K562 (cell line): ENCODE measurements around the gene SMG1. TPM values are rescaled to one million over a fixed set of nuclear protein-coding genes. Genes with fewer than 3 reads are reported as not detected.

Experiments
- ATAC-seq: fragments of 200-7000 bp; cut with Tn5 transposase; 3 replicates; pipeline ENCODE4 v1.9.1; 2020; ENCODE audit warnings: moderate library complexity
- BruUV-seq: library from RNA; stranded (reverse); fragments of 400-500 nt; replicated peaks from 2 replicates; lab custom pipeline; 2021; lab: Mats Ljungman, UMichigan
- CTCF ChIA-PET: fragments of 300-600 bp; formaldehyde crosslinking; extraction: SDS; loops from one replicate; lab custom pipeline; 2021; ENCODE audit warnings: low intra/inter-chr PET ratio; lab: Yijun Ruan, JAX
- POLR2A ChIA-PET: fragments of 300-600, 350-650 bp; sonication (Branson Sonifier 250); formaldehyde crosslinking; extraction: SDS; loops from one replicate; lab custom pipeline; 2021; ENCODE audit warnings: antibody characterized with exemption, inconsistent platforms; lab: Yijun Ruan, JAX
- DNase-seq, 4 experiments: peaks; one replicate each; pipeline versions ENCODE4 v3.0.0 to v3.0.0-alpha.2; 2011 to 2018; ENCODE audit warnings: low spot score in 3 of 4, mixed read lengths in 3 of 4; ENCODE audit errors: extremely low read depth in 1 of 4
- FAIRE-seq: peaks from 2 replicates; lab custom pipeline; 2011; peaks lifted over from hg19 to GRCh38; lab: Jason Lieb, UNC
- H2AFZ ChIP-seq: 2 replicates; pipeline ENCODE4 v1.6.0; 2011; ENCODE audit warnings: low read depth, low read length, control low read depth, inconsistent platforms
- H3K27ac ChIP-seq: fragments of 200-600 bp; 3 replicates; pipeline ENCODE4 v1.8.0; 2011; ENCODE audit warnings: low read depth, mild to moderate bottlenecking, control low read depth, inconsistent platforms, low read length, moderate library complexity, mixed read lengths; ENCODE audit errors: extremely low read depth
- H3K27me3 ChIP-seq, 2 experiments: fragments of 300-600 bp in 1 of 2; 2 replicates in 1 of 2; 3 replicates in 1 of 2; pipeline versions ENCODE4 v1.6.0 to v1.8.0; 2011; ENCODE audit warnings: inconsistent platforms in 2 of 2, low read length in 2 of 2, mild to moderate bottlenecking in 1 of 2, mixed read lengths in 1 of 2, moderate library complexity in 1 of 2; ENCODE audit not compliant: control insufficient read depth in 2 of 2, insufficient read depth in 2 of 2
- H3K36me3 ChIP-seq: fragments of 300-600 bp; 3 replicates; pipeline ENCODE4 v1.8.0; 2011; ENCODE audit warnings: mild to moderate bottlenecking, low read length, inconsistent platforms; ENCODE audit not compliant: control insufficient read depth, insufficient read depth
- H3K4me1 ChIP-seq, 2 experiments: fragments of 200-600 bp in 1 of 2; replicated peaks in 1 of 2; 2 replicates in 1 of 2; 3 replicates in 1 of 2; pipeline versions ENCODE4 v1.5.1 to v1.8.0; 2011; ENCODE audit warnings: inconsistent platforms in 2 of 2, low read length in 2 of 2, mild to moderate bottlenecking in 1 of 2, mixed read lengths in 1 of 2, moderate library complexity in 1 of 2; ENCODE audit not compliant: control insufficient read depth in 2 of 2, insufficient read depth in 2 of 2
- H3K4me2 ChIP-seq: 2 replicates; pipeline ENCODE4 v1.6.1; 2011; ENCODE audit warnings: low read length, control low read depth, inconsistent platforms, mixed read lengths; ENCODE audit not compliant: insufficient read depth
- H3K4me3 ChIP-seq: fragments of 200-600 bp; sonication (generic), shearing (Covaris generic); 2 replicates; pipeline ENCODE4 v1.5.1; 2016; ENCODE audit warnings: control low read depth, inconsistent platforms
- H3K79me2 ChIP-seq: fragments of 200-600 bp; 3 replicates; pipeline ENCODE4 v1.8.0; 2011; ENCODE audit warnings: low read length, inconsistent platforms; ENCODE audit not compliant: control insufficient read depth, insufficient read depth
- H3K9ac ChIP-seq, 2 experiments: 2 replicates each; pipeline versions ENCODE4 v1.6.0 to v1.6.1; 2011; ENCODE audit warnings: low read depth in 2 of 2, low read length in 2 of 2, control low read depth in 1 of 2, inconsistent platforms in 1 of 2, mild to moderate bottlenecking in 1 of 2, mixed read lengths in 1 of 2; ENCODE audit not compliant: insufficient read depth in 1 of 2
- H3K9me1 ChIP-seq: one replicate; pipeline ENCODE4 v1.6.0; 2011; ENCODE audit warnings: inconsistent platforms, mild to moderate bottlenecking, low read length, moderate library complexity; ENCODE audit not compliant: control insufficient read depth, insufficient read depth
- H3K9me3 ChIP-seq: replicated peaks from 2 replicates; pipeline ENCODE4 v1.5.1; 2011; ENCODE audit warnings: low read depth, low read length, inconsistent platforms; ENCODE audit not compliant: control insufficient read depth, insufficient read depth
- H4K20me1 ChIP-seq: replicated peaks from 2 replicates; pipeline ENCODE4 v1.6.1; 2011; ENCODE audit warnings: low read length, inconsistent platforms, mixed read lengths; ENCODE audit not compliant: control insufficient read depth, insufficient read depth
- EGR1 ChIP-seq: fragments of 450-650 bp; conservative IDR thresholded peaks from 2 replicates; pipeline ENCODE4 v1.6.1; 2017; ENCODE audit warnings: mild to moderate bottlenecking
- HDAC3 ChIP-seq: fragments of 450-650 bp; IDR thresholded peaks from 2 replicates; pipeline ENCODE4 v1.6.1; 2018; ENCODE audit warnings: borderline replicate concordance, mild to moderate bottlenecking, moderate library complexity; ENCODE audit not compliant: partially characterized antibody
- KLF16 ChIP-seq: IDR thresholded peaks from 2 replicates; pipeline ENCODE4 v1.6.1; 2016; ENCODE audit warnings: antibody characterized with exemption
- MGA ChIP-seq: fragments of 450-650 bp; IDR thresholded peaks from 2 replicates; pipeline ENCODE4 v1.6.1; 2016; ENCODE audit warnings: mild to moderate bottlenecking, moderate library complexity
- NFE2 ChIP-seq: IDR thresholded peaks from 2 replicates; pipeline ENCODE4 v1.6.1; 2014; ENCODE audit warnings: antibody characterized with exemption, low read depth
- PREB ChIP-seq: sonication (generic); formaldehyde crosslinking; IDR thresholded peaks from 2 replicates; pipeline ENCODE4 v1.8.1; 2023; ENCODE audit warnings: mild to moderate bottlenecking, missing genetic modification reagents
- ZNF165 ChIP-seq: fragments of 250-450 bp; sonication (Bioruptor Pico); IDR thresholded peaks from 2 replicates; pipeline ENCODE4 v1.4.0; 2020; ENCODE audit warnings: borderline replicate concordance
- ZNF232 ChIP-seq: sonication (generic); formaldehyde crosslinking; IDR thresholded peaks from 2 replicates; pipeline ENCODE4 v1.8.0; 2022; ENCODE audit warnings: mild to moderate bottlenecking, missing genetic modification reagents
- ZNF354B ChIP-seq: fragments of 250-450 bp; sonication (Bioruptor Pico); IDR thresholded peaks from 2 replicates; pipeline ENCODE4 v1.4.0; 2020
- ZNF780A ChIP-seq: fragments of 250-450 bp; sonication (Bioruptor Pico); IDR thresholded peaks from 2 replicates; pipeline ENCODE4 v1.5.0; 2021; ENCODE audit warnings: mild to moderate bottlenecking
- WGBS: fragments of 100-300 bp; shearing (Covaris generic); methylation state at CpG from one replicate; pipeline ENCODE4 v1.1.6; 2016; ENCODE audit warnings: low coverage, mixed read lengths; ENCODE audit not compliant: insufficient coverage; ENCODE audit errors: missing lambda C conversion rate; 5-methylcytosine and 5-hydroxymethylcytosine counted together
- in situ Hi-C: fragments of 300-500 bp; cut with MboI; formaldehyde crosslinking; loops from 4 replicates; pipeline ENCODE4 v1.15.0; 2018; ENCODE audit warnings: inconsistent platforms, mixed read lengths
- intact Hi-C: fragments of 100-400 bp; cut with micrococcal nuclease; formaldehyde crosslinking; loops from 2 replicates; pipeline ENCODE4 v1.14.2; 2022
- polyA plus RNA-seq, 8 experiments: library from polyadenylated mRNA; depleted of rRNA in 4 of 8; stranded (reverse) in 5 of 8; unstranded in 3 of 8; fragments of >200 nt; fragmentation: Nextera tagmentation in 2 of 8; fragmentation: Illumina TruSeq in 1 of 8; extraction: Ambion mirVana in 2 of 8; extraction: Trizol in 1 of 8; gene quantifications; 2 replicates each; pipeline versions ENCODE4 v1.2.1 to v1.2.3, GENCODE V29; 2011 to 2014; ENCODE audit warnings: inconsistent platforms in 1 of 8, missing spikeins in 1 of 8
- total RNA-seq, 7 experiments: library from RNA; depleted of rRNA in 6 of 7; stranded (reverse); fragments of >200 nt in 6 of 7; fragmentation: Illumina TruSeq in 2 of 7; extraction: Trizol in 2 of 7; gene quantifications; 2 replicates each; pipeline versions ENCODE4 v1.2.1 to v1.2.3, GENCODE V29; 2011 to 2021; ENCODE audit warnings: low replicate concordance in 1 of 7
- TF ChIP-seq, protein P1 (sequence below): fragments of 250-450 bp; sonication (Bioruptor Pico); IDR thresholded peaks from 2 replicates; pipeline ENCODE4 v1.8.0; 2021; ENCODE audit warnings: borderline replicate concordance, mild to moderate bottlenecking, moderate library complexity; ENCODE audit not compliant: poor library complexity, severe bottlenecking

The SMG1 gene
- total and polyA plus RNA-seq, 9 of the 15 experiments (the other 6 are each of a cell fraction or from before 2014, with no cell fraction given), result 3.4 to 54.8 (median 32.0) TPM

DNA sequence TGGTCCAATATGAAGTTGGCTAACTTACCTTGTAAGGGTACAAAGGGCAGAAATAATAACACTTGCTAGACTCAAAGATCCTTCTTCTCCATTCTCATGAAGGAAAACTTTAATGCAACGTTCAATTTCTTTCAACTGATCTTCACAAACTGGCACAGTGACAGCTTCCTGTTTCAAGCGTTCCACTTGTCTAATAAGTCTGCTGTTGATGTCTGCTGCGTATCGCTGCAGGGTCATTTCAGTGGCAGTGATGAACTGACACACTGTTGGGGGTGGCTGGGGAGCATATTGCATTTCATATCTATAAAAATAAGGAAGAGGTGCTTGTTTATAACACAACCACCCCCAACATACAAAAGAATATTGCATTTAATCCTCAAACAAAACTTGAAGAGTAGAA lies 91.3 kb downstream of the SMG1 start:
- Histone ChIP-seq H3K9ac (no peak overlapping the region), H3K36me3 (peaks cover 96% of the 10 kb centered on the region), H3K9me3 (no peaks in the 10 kb centered on the region), H3K4me1 (no peaks in the 10 kb centered on the region), H3K27ac (no peak overlapping the region), H3K4me2 (no peak overlapping the region), H3K79me2 (no peaks in the 10 kb centered on the region), H3K4me3 (no peak overlapping the region), H2AFZ (no peak overlapping the region), H3K27me3 (no peaks in the 10 kb centered on the region), H4K20me1 (no peaks in the 10 kb centered on the region), H3K9me1 (no peaks in the 10 kb centered on the region)
- ChIA-PET POLR2A (interaction anchor here (0.6 to 4.0 kb wide), 4 partner anchors 12 to 44 kb away, joined by 3 to 27 read pairs (median 7); partner anchors contain the start of genes ARL6IP1 and RPS15A), CTCF (no interaction called here)
- DNase-seq (no peak), FAIRE-seq (no peak), ATAC-seq (no peak)
- no TSS peak for BruUV-seq
- in situ Hi-C loops, result no loop called here
- 89% methylated on average over 4 of the region's 4 CpGs for WGBS
- intact Hi-C loops, result no loop called here
- TF ChIP-seq NFE2, result no peak
- no peak for TF ChIP-seq EGR1
- TF ChIP-seq, protein P1, sequence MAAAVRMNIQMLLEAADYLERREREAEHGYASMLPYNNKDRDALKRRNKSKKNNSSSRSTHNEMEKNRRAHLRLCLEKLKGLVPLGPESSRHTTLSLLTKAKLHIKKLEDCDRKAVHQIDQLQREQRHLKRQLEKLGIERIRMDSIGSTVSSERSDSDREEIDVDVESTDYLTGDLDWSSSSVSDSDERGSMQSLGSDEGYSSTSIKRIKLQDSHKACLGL, result no peak
- TF ChIP-seq PREB (CRISPR knock-in tag), result no peak
- TF ChIP-seq MGA, result no peak
- TF ChIP-seq ZNF232, result no peak
- no peak for TF ChIP-seq ZNF780A (CRISPR knock-in tag)
- TF ChIP-seq ZNF165 (CRISPR knock-in tag), result no peak
- TF ChIP-seq KLF16, result no peak
- TF ChIP-seq HDAC3, result no peak
- TF ChIP-seq ZNF354B (CRISPR knock-in tag), result no peak
